Loucy (cell line): Measurements from ENCODE around the gene RAB32.

Experiments
- H2AFZ ChIP-seq: fragments of 200-600 bp; sonication (generic); 2 replicates; pipeline ENCODE4 v1.6.0; 2016; ENCODE audit warnings: antibody characterized with exemption, mild to moderate bottlenecking, low read length, moderate library complexity
- H3F3A ChIP-seq: fragments of 200-600 bp; 2 replicates; pipeline ENCODE4 v1.6.0; 2016; ENCODE audit warnings: antibody characterized with exemption, low read depth, mild to moderate bottlenecking
- H3K27me3 ChIP-seq: fragments of 200-600 bp; sonication (generic); 2 replicates; pipeline ENCODE4 v1.6.1; 2014; ENCODE audit warnings: low read length, mild to moderate bottlenecking; ENCODE audit not compliant: insufficient read depth, poor library complexity, severe bottlenecking
- H3K36me3 ChIP-seq: fragments of 200-600 bp; sonication (generic); 2 replicates; pipeline ENCODE4 v1.6.1; 2016; ENCODE audit warnings: low read length; ENCODE audit not compliant: insufficient read depth
- H3K4me1 ChIP-seq: fragments of 200-600 bp; sonication (generic); 2 replicates; pipeline ENCODE4 v1.5.1; 2014; ENCODE audit warnings: low read length, mild to moderate bottlenecking; ENCODE audit not compliant: insufficient read depth, poor library complexity, severe bottlenecking
- H3K4me2 ChIP-seq: fragments of 200-600 bp; sonication (generic); 2 replicates; pipeline ENCODE4 v1.6.0; 2014; ENCODE audit warnings: antibody characterized with exemption, low read length, low read depth, mild to moderate bottlenecking; ENCODE audit not compliant: poor library complexity, severe bottlenecking
- H3K4me3 ChIP-seq: fragments of 200-600 bp; sonication (generic); 2 replicates; pipeline ENCODE4 v1.5.1; 2014; ENCODE audit warnings: low read length, mild to moderate bottlenecking, mixed read lengths; ENCODE audit not compliant: poor library complexity, severe bottlenecking
- H3K79me2 ChIP-seq: fragments of 200-600 bp; sonication (generic); 2 replicates; pipeline ENCODE4 v1.6.1; 2014; ENCODE audit warnings: low read length; ENCODE audit not compliant: insufficient read depth
- H3K9ac ChIP-seq: fragments of 200-600 bp; sonication (generic); 2 replicates; pipeline ENCODE4 v1.6.0; 2014; ENCODE audit warnings: mild to moderate bottlenecking, low read depth, low read length, moderate library complexity; ENCODE audit not compliant: poor library complexity, severe bottlenecking
- H3K9me2 ChIP-seq: fragments of 200-600 bp; sonication (generic); replicated peaks from 2 replicates; pipeline ENCODE4 v1.6.1; 2016; ENCODE audit warnings: low read depth, low read length, mixed read lengths
- H3K9me3 ChIP-seq: fragments of 200-600 bp; sonication (generic); 2 replicates; pipeline ENCODE4 v1.6.1; 2014; ENCODE audit warnings: mild to moderate bottlenecking, antibody characterized with exemption, low read length, low read depth; ENCODE audit not compliant: insufficient read depth
- H4K20me1 ChIP-seq: fragments of 200-600 bp; sonication (generic); 2 replicates; pipeline ENCODE4 v1.6.0; 2014; ENCODE audit warnings: antibody characterized with exemption, low read length, mild to moderate bottlenecking; ENCODE audit not compliant: insufficient read depth, poor library complexity, severe bottlenecking
- EZH2phosphoT487 ChIP-seq: fragments of 200-600 bp; IDR thresholded peaks from 2 replicates; pipeline ENCODE4 v1.6.1; 2018; ENCODE audit warnings: antibody characterized with exemption, mild to moderate bottlenecking, moderate library complexity, borderline replicate concordance
- TF ChIP-seq, protein P1 (sequence below): fragments of 200-600 bp; sonication (generic); conservative IDR thresholded peaks from 2 replicates; pipeline ENCODE4 v1.5.1; 2014; ENCODE audit warnings: mild to moderate bottlenecking, antibody characterized with exemption, low read length

RAB32 gene

DNA sequence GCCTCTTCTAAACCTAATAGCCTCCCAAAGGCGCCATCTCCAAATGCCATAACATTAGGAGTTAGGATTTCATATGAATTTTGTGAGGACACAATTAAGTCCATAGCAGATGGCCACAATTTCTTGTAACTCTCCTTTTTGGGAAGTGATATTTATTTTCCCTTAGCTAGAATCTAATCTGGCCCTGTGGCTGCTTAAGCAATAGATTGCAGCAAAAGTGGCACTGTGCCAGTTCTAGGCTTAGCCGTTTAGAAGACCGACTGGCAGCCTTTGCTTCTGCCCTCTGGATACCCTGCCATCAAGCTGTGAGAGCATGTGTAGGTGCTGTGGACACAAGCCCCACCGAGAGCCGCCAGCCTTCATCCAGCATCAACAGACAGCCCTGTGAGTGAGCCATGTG lies 39.2 kb downstream of the RAB32 start:
- TF ChIP-seq, protein P1, sequence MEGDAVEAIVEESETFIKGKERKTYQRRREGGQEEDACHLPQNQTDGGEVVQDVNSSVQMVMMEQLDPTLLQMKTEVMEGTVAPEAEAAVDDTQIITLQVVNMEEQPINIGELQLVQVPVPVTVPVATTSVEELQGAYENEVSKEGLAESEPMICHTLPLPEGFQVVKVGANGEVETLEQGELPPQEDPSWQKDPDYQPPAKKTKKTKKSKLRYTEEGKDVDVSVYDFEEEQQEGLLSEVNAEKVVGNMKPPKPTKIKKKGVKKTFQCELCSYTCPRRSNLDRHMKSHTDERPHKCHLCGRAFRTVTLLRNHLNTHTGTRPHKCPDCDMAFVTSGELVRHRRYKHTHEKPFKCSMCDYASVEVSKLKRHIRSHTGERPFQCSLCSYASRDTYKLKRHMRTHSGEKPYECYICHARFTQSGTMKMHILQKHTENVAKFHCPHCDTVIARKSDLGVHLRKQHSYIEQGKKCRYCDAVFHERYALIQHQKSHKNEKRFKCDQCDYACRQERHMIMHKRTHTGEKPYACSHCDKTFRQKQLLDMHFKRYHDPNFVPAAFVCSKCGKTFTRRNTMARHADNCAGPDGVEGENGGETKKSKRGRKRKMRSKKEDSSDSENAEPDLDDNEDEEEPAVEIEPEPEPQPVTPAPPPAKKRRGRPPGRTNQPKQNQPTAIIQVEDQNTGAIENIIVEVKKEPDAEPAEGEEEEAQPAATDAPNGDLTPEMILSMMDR, result no peak
- no peak for TF ChIP-seq EZH2phosphoT487
- no peaks in the 10 kb centered on the region for H4K20me1 ChIP-seq
- no peak overlapping the region for H3K9ac ChIP-seq
- H3K4me1 ChIP-seq, result no peaks in the 10 kb centered on the region
- H3K4me3 ChIP-seq, result no peak overlapping the region
- H3F3A ChIP-seq, result no peaks in the 10 kb centered on the region
- H3K79me2 ChIP-seq, result no peaks in the 10 kb centered on the region
- H2AFZ ChIP-seq, result no peak overlapping the region
- H3K9me2 ChIP-seq, result no peaks in the 10 kb centered on the region
- H3K27me3 ChIP-seq, result no peaks in the 10 kb centered on the region
- H3K4me2 ChIP-seq, result no peak overlapping the region
- H3K9me3 ChIP-seq, result no peaks in the 10 kb centered on the region
- H3K36me3 ChIP-seq, result no peaks in the 10 kb centered on the region

DNA sequence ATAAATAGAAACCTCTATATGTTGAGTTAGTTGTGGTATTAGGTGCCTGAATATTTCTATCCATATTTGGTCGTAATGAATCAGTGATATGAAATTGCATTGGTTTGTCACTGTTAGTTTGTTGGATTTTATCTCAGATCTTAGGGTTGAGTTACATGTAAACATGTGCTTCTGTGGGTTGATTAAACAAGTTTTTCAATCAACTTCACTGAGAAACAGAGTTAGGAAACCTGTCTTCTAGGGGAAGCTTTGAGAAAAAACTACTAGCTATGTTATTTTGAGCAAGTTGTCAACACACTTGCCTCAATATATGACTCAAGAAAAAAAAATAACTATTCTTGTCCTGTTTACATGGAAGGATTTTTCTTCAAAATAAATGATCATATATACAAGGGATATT lies 40.3 kb downstream of the RAB32 start:
- H3K4me3 ChIP-seq, result no peak overlapping the region
- no peaks in the 10 kb centered on the region for H4K20me1 ChIP-seq
- H3K9me2 ChIP-seq, result no peaks in the 10 kb centered on the region
- TF ChIP-seq EZH2phosphoT487, result no peak
- TF ChIP-seq, protein P1, result no peak
- no peaks in the 10 kb centered on the region for H3K9me3 ChIP-seq
- no peaks in the 10 kb centered on the region for H3K79me2 ChIP-seq
- H3K9ac ChIP-seq, result no peak overlapping the region
- H2AFZ ChIP-seq, result no peak overlapping the region
- no peak overlapping the region for H3K4me2 ChIP-seq
- no peaks in the 10 kb centered on the region for H3K27me3 ChIP-seq
- no peaks in the 10 kb centered on the region for H3K36me3 ChIP-seq
- no peaks in the 10 kb centered on the region for H3K4me1 ChIP-seq
- no peaks in the 10 kb centered on the region for H3F3A ChIP-seq

DNA sequence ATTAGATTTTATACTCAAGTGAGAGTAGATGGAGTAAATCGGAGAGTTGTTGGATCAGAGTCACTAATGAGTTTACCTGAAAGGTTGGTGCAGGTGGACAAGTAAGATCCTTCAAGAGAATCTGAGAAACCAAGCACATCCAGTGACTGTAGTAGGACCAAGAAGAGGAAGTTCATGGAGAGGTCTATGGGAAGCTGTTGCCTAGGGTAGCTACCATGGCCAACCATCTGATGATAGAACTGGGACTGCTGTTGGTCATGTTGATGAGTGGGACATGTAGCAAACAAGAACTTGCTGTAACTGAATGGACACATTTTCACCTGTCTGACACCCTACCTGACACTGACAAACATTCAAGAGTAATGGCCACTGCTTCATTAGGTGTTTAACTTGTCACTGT lies 43.8 kb downstream of the RAB32 start:
- no peaks in the 10 kb centered on the region for H3K36me3 ChIP-seq
- no peaks in the 10 kb centered on the region for H3F3A ChIP-seq
- H3K4me3 ChIP-seq, result no peak overlapping the region
- no peak for TF ChIP-seq EZH2phosphoT487
- TF ChIP-seq, protein P1, result no peak
- H2AFZ ChIP-seq, result no peak overlapping the region
- no peaks in the 10 kb centered on the region for H3K79me2 ChIP-seq
- no peaks in the 10 kb centered on the region for H4K20me1 ChIP-seq
- no peaks in the 10 kb centered on the region for H3K27me3 ChIP-seq
- H3K4me1 ChIP-seq, result no peaks in the 10 kb centered on the region
- no peaks in the 10 kb centered on the region for H3K9me3 ChIP-seq
- no peaks in the 10 kb centered on the region for H3K9me2 ChIP-seq
- H3K9ac ChIP-seq, result no peak overlapping the region
- H3K4me2 ChIP-seq, result no peak overlapping the region
